SH-SY5Y (cell line): ENCODE results near the gene PCDH9.

ENCODE experiments used
- GATA2 ChIP-seq: IDR thresholded peaks from 2 replicates; pipeline ENCODE4 v1.6.1; 2011; ENCODE audit warnings: mild to moderate bottlenecking, low read depth, low read length
- GATA3 ChIP-seq: IDR thresholded peaks from 2 replicates; pipeline ENCODE4 v1.6.1; 2011; ENCODE audit warnings: low read depth, mild to moderate bottlenecking, low read length, moderate library complexity

DNA sequence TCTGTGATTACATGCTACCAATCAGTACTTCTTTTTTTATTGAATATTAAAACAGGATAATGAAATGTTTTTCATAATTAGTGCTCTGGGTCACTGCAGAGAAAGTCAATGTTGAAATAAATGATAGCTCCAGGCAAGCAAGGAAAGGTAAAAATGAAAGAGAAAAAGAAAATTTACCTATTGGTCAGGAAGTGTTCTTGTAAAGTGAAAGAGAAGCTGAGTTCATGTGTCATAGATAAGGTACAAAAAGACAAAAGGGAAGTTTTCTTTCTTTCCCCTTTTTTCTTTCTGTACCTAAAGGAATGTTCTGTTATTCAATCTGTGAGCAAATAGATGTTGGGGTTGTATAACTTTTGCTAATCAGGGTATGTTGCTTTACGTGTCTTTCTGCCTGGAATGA is 197.0 kb downstream of the PCDH9 start:
- TF ChIP-seq GATA3 (no peak), GATA2 (no peak)
